ENCODE data around the gene PDE8A. TPM values are rescaled to one million over a fixed set of nuclear protein-coding genes. Genes with fewer than 3 reads are reported as not detected.
A peak's percentile ranks its signal among the peaks of the same experiment; 100 is the strongest.

PDE8A gene
- total and polyA plus RNA-seq, 10 of the 15 experiments (the other 5 are each of a cell fraction or from before 2014, with no cell fraction given): 6.7 to 69.2 (median 27.2) TPM

GRCh38 chr15:85019815-85020590, 38.3 kb downstream of the PDE8A start:
- no peak overlapping the region for H3K4me3 ChIP-seq
- H3K4me2 ChIP-seq (ENCODE audit: control insufficient read depth, insufficient read depth): no peak overlapping the region
- no peak overlapping the region for H3K27ac ChIP-seq (ENCODE audit: control insufficient read depth, insufficient read depth)
- H3K79me2 ChIP-seq (ENCODE audit: control insufficient read depth, insufficient read depth, low read length): peaks cover 54% of the 10 kb centered on the region
- H4K20me1 ChIP-seq (ENCODE audit: control insufficient read depth, insufficient read depth): no peaks in the 10 kb centered on the region
- in situ Hi-C loops (cut with MboI): no loop called here
- ChIA-PET CTCF (interaction anchor here (0.7 kb wide), 1 partner anchor 24 kb away, joined by 3 read pairs; no protein-coding TSS in a partner anchor), SMC1A (ENCODE audit: uncharacterized antibody, unreplicated experiment) (interaction anchor here (1.3 to 2.8 kb wide), 2 partner anchors 9 to 32 kb away, joined by 5 to 7 read pairs; no protein-coding TSS in a partner anchor), RAD21 (ENCODE audit: unreplicated experiment) (no interaction called here), POLR2A (no interaction called here)
- intact Hi-C loops (cut with micrococcal nuclease; ENCODE audit: unreplicated experiment): loop anchor here (2.0 kb wide), 1 partner anchor 39 kb away; the partner anchor contains the start of gene PDE8A
- no peaks in the 10 kb centered on the region for H3K36me3 ChIP-seq (ENCODE audit: control insufficient read depth in 2 of 2, insufficient read depth in 2 of 2, low read length in 1 of 2)
- peak; percentile 64 for ATAC-seq
- H3K4me1 ChIP-seq (ENCODE audit: control insufficient read depth, insufficient read depth, low read length): peaks cover 23% of the 10 kb centered on the region
- no peaks in the 10 kb centered on the region for H3K9me3 ChIP-seq (replicated peaks; ENCODE audit: control insufficient read depth, insufficient read depth, low read length)
- DNase-seq (ENCODE audit: low read depth, low spot score): peak; percentile 43
- H3K27me3 ChIP-seq (replicated peaks in 1 of 2; ENCODE audit: control insufficient read depth in 2 of 2, insufficient read depth in 2 of 2, low read length in 1 of 2): no peaks in the 10 kb centered on the region
- no peak overlapping the region for H2AFZ ChIP-seq (ENCODE audit: control insufficient read depth, low read depth, low read length)
- no peak for FAIRE-seq
- no TSS peak for BruUV-seq (replicated peaks)
- no peak overlapping the region for H3K9ac ChIP-seq (ENCODE audit: control insufficient read depth, insufficient read depth, low read length)
- WGBS (ENCODE audit: insufficient coverage, insufficient replicate concordance, low lambda C conversion rate, missing lambda C conversion rate): 33% methylated on average over 15 of the region's 15 CpGs
- TF ChIP-seq, protein P1, sequence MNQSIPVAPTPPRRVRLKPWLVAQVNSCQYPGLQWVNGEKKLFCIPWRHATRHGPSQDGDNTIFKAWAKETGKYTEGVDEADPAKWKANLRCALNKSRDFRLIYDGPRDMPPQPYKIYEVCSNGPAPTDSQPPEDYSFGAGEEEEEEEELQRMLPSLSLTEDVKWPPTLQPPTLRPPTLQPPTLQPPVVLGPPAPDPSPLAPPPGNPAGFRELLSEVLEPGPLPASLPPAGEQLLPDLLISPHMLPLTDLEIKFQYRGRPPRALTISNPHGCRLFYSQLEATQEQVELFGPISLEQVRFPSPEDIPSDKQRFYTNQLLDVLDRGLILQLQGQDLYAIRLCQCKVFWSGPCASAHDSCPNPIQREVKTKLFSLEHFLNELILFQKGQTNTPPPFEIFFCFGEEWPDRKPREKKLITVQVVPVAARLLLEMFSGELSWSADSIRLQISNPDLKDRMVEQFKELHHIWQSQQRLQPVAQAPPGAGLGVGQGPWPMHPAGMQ (IDR thresholded peaks at IDR 0.05; ENCODE audit: borderline replicate concordance): no peak
- TF ChIP-seq IKZF2 (IDR thresholded peaks at IDR 0.05) (0 out of 4 replicates have a peak, but pooled peaks of 1 of the 2 experiments have one; percentile 14), POU2F2 (IDR thresholded peaks at IDR 0.05; ENCODE audit: borderline replicate concordance, low read depth, low read length) (no peak), TCF7 (IDR thresholded peaks at IDR 0.05; ENCODE audit: borderline replicate concordance) (no peak), SREBF1 (IDR thresholded peaks at IDR 0.05; ENCODE audit: low read length) (no peak), POLR2AphosphoS5 (IDR thresholded peaks at IDR 0.05; ENCODE audit: low read length) (no peak), CBFB (IDR thresholded peaks at IDR 0.05; ENCODE audit: low read depth) (no peak), RELA (IDR thresholded peaks at IDR 0.05; ENCODE audit: borderline replicate concordance, partially characterized antibody) (no peak), HDGF (IDR thresholded peaks at IDR 0.05) (no peak), HSF1 (IDR thresholded peaks at IDR 0.05; ENCODE audit: low read depth, low read length) (no peak), MTA3 (IDR thresholded peaks at IDR 0.05; ENCODE audit: borderline replicate concordance, low read length) (no peak), ESRRA (IDR thresholded peaks at IDR 0.05; ENCODE audit: low read length) (no peak), KLF5 (IDR thresholded peaks at IDR 0.05; ENCODE audit: partially characterized antibody) (no peak), ASH2L (IDR thresholded peaks at IDR 0.05; ENCODE audit: borderline replicate concordance, low read depth) (no peak), ZNF384 (IDR thresholded peaks at IDR 0.05; ENCODE audit: borderline replicate concordance, low read depth, low read length) (peak; percentile 69)
- TF ChIP-seq, protein P2, sequence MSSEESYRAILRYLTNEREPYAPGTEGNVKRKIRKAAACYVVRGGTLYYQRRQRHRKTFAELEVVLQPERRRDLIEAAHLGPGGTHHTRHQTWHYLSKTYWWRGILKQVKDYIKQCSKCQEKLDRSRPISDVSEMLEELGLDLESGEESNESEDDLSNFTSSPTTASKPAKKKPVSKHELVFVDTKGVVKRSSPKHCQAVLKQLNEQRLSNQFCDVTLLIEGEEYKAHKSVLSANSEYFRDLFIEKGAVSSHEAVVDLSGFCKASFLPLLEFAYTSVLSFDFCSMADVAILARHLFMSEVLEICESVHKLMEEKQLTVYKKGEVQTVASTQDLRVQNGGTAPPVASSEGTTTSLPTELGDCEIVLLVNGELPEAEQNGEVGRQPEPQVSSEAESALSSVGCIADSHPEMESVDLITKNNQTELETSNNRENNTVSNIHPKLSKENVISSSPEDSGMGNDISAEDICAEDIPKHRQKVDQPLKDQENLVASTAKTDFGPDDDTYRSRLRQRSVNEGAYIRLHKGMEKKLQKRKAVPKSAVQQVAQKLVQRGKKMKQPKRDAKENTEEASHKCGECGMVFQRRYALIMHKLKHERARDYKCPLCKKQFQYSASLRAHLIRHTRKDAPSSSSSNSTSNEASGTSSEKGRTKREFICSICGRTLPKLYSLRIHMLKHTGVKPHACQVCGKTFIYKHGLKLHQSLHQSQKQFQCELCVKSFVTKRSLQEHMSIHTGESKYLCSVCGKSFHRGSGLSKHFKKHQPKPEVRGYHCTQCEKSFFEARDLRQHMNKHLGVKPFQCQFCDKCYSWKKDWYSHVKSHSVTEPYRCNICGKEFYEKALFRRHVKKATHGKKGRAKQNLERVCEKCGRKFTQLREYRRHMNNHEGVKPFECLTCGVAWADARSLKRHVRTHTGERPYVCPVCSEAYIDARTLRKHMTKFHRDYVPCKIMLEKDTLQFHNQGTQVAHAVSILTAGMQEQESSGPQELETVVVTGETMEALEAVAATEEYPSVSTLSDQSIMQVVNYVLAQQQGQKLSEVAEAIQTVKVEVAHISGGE (CRISPR knock-in tag; IDR thresholded peaks at IDR 0.05): no peak
- TF ChIP-seq, protein P3, sequence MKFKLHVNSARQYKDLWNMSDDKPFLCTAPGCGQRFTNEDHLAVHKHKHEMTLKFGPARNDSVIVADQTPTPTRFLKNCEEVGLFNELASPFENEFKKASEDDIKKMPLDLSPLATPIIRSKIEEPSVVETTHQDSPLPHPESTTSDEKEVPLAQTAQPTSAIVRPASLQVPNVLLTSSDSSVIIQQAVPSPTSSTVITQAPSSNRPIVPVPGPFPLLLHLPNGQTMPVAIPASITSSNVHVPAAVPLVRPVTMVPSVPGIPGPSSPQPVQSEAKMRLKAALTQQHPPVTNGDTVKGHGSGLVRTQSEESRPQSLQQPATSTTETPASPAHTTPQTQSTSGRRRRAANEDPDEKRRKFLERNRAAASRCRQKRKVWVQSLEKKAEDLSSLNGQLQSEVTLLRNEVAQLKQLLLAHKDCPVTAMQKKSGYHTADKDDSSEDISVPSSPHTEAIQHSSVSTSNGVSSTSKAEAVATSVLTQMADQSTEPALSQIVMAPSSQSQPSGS (IDR thresholded peaks at IDR 0.05; ENCODE audit: low read length): no peak
